Mesenchymal stem cell (in vitro differentiated cells and primary cell): ENCODE measurements around the gene FOLR1.

Source experiments
- DNase-seq: peaks from one replicate; pipeline ENCODE4 v3.0.0-alpha.2; 2013
- H2AFZ ChIP-seq: one replicate; pipeline ENCODE4 v1.6.1; 2013; ENCODE audit warnings: low read depth, mild to moderate bottlenecking, control low read depth, inconsistent platforms, low read length, moderate library complexity
- H2AK5ac ChIP-seq: 2 replicates; pipeline ENCODE4 v1.6.1; 2013; ENCODE audit warnings: low read length, moderate library complexity, mild to moderate bottlenecking, inconsistent platforms; ENCODE audit not compliant: severe bottlenecking
- H2BK120ac ChIP-seq: one replicate; pipeline ENCODE4 v1.6.1; 2013; ENCODE audit warnings: low read depth, mild to moderate bottlenecking, inconsistent platforms, low read length, moderate library complexity
- H2BK12ac ChIP-seq, 2 experiments: one replicate each; pipeline ENCODE4 v1.6.1; 2013; ENCODE audit warnings: inconsistent platforms in 2 of 2, low read length in 2 of 2, mild to moderate bottlenecking in 2 of 2, moderate library complexity in 2 of 2, control low read depth in 1 of 2
- H2BK15ac ChIP-seq: one replicate; pipeline ENCODE4 v1.6.1; 2013; ENCODE audit warnings: mild to moderate bottlenecking, low read depth, inconsistent platforms; ENCODE audit not compliant: poor library complexity, severe bottlenecking
- H2BK5ac ChIP-seq: 2 replicates; pipeline ENCODE4 v1.6.1; 2013; ENCODE audit warnings: low read depth, mild to moderate bottlenecking, low read length, control low read depth, inconsistent platforms; ENCODE audit not compliant: poor library complexity, severe bottlenecking
- H3K14ac ChIP-seq, 2 experiments: one replicate each; pipeline ENCODE4 v1.6.1; 2013; ENCODE audit warnings: inconsistent platforms in 2 of 2, low read length in 2 of 2, control low read depth in 1 of 2, mild to moderate bottlenecking in 1 of 2, moderate library complexity in 1 of 2
- H3K18ac ChIP-seq, 2 experiments: one replicate each; pipeline ENCODE4 v1.6.1; 2013; ENCODE audit warnings: inconsistent platforms in 2 of 2, low read length in 2 of 2, control low read depth in 1 of 2, low read depth in 1 of 2, mild to moderate bottlenecking in 1 of 2
- H3K23ac ChIP-seq, 2 experiments: one replicate each; pipeline ENCODE4 v1.6.1; 2013; ENCODE audit warnings: inconsistent platforms in 2 of 2, low read length in 2 of 2, mild to moderate bottlenecking in 2 of 2, moderate library complexity in 2 of 2, control low read depth in 1 of 2
- H3K27ac ChIP-seq: 2 replicates; pipeline ENCODE4 v1.5.1; 2013; ENCODE audit warnings: mild to moderate bottlenecking, moderate library complexity, low read length, control low read depth, inconsistent platforms; ENCODE audit not compliant: poor library complexity, severe bottlenecking
- H3K27me3 ChIP-seq, 2 experiments: 2 replicates each; pipeline versions ENCODE4 v1.6.1 to v1.7.0; 2013; ENCODE audit warnings: low read length in 2 of 2, mild to moderate bottlenecking in 2 of 2, moderate library complexity in 2 of 2, control low read depth in 1 of 2, inconsistent platforms in 1 of 2; ENCODE audit not compliant: control insufficient read depth in 1 of 2, insufficient read depth in 1 of 2
- H3K36me3 ChIP-seq, 2 experiments: 2 replicates each; pipeline versions ENCODE4 v1.6.1 to v1.7.0; 2013; ENCODE audit warnings: low read length in 2 of 2, control low read depth in 1 of 2, inconsistent platforms in 1 of 2, low read depth in 1 of 2, mild to moderate bottlenecking in 1 of 2; ENCODE audit not compliant: insufficient read depth in 2 of 2, control insufficient read depth in 1 of 2
- H3K4ac ChIP-seq, 2 experiments: one replicate each; pipeline ENCODE4 v1.6.1; 2013; ENCODE audit warnings: inconsistent platforms in 2 of 2, low read length in 2 of 2, mild to moderate bottlenecking in 2 of 2, moderate library complexity in 2 of 2, control low read depth in 1 of 2, low read depth in 1 of 2
- H3K4me1 ChIP-seq: 2 replicates; pipeline ENCODE4 v1.6.1; 2013; ENCODE audit warnings: low read depth, low read length, control low read depth; ENCODE audit not compliant: control insufficient read depth, insufficient read depth
- H3K4me2 ChIP-seq: 2 replicates; pipeline ENCODE4 v1.6.1; 2013; ENCODE audit warnings: low read length, mild to moderate bottlenecking, inconsistent platforms; ENCODE audit not compliant: poor library complexity, severe bottlenecking
- H3K4me3 ChIP-seq, 2 experiments: 2 replicates each; pipeline versions ENCODE4 v1.5.1 to v1.7.0; 2013; ENCODE audit warnings: low read length in 2 of 2, mild to moderate bottlenecking in 2 of 2, control low read depth in 1 of 2, low read depth in 1 of 2; ENCODE audit not compliant: insufficient read depth in 1 of 2
- H3K79me1 ChIP-seq: replicated peaks from 2 replicates; pipeline ENCODE4 v1.6.1; 2013; ENCODE audit warnings: mild to moderate bottlenecking, control low read depth, low read length, inconsistent platforms; ENCODE audit not compliant: poor library complexity, severe bottlenecking
- H3K9ac ChIP-seq: 2 replicates; pipeline ENCODE4 v1.7.0; 2013; ENCODE audit warnings: mild to moderate bottlenecking, low read length, moderate library complexity
- H3K9me3 ChIP-seq: 2 replicates; pipeline ENCODE4 v1.7.0; 2013; ENCODE audit warnings: mild to moderate bottlenecking, low read length; ENCODE audit not compliant: control insufficient read depth
- H4K8ac ChIP-seq: one replicate; pipeline ENCODE4 v1.6.1; 2013; ENCODE audit warnings: inconsistent platforms, mild to moderate bottlenecking, low read length, moderate library complexity
- H4K91ac ChIP-seq: one replicate; pipeline ENCODE4 v1.6.1; 2013; ENCODE audit warnings: mild to moderate bottlenecking, low read length, inconsistent platforms
- WGBS: methylation state at CpG from one replicate; pipeline ENCODE4 v1.1.7; 2013; ENCODE audit warnings: mixed read lengths; 5-methylcytosine and 5-hydroxymethylcytosine counted together

The FOLR1 gene

GRCh38 chr11:72222907-72223614 lies 31.1 kb downstream of the FOLR1 start:
- Histone ChIP-seq H2BK120ac (peak overlapping the region; percentile 62), H2BK15ac (peak overlapping the region; percentile 89), H4K91ac (no peak overlapping the region), H2BK5ac (peak overlapping the region; percentile 89), H3K27me3 (peaks cover 7 to 10% of the 10 kb centered on the region in 2 experiments), H3K4me1 (peaks cover 26% of the 10 kb centered on the region), H2BK12ac (peak overlapping the region in 1 of 2 experiments; percentile 57), H2AFZ (peak overlapping the region; percentile 60), H3K14ac (no peak overlapping the region), H2AK5ac (peak overlapping the region; percentile 56), H4K8ac (peak overlapping the region; percentile 20), H3K79me1 (peaks cover under 1% of the 10 kb centered on the region), H3K4me2 (peak overlapping the region; percentile 73), H3K18ac (peak overlapping the region; percentile 79), H3K4ac (peak overlapping the region in 1 of 2 experiments; percentile 80), H3K9me3 (no peaks in the 10 kb centered on the region), H3K23ac (no peak overlapping the region), H3K27ac (peak overlapping the region; percentile 83), H3K36me3 (peaks cover 13 to 18% of the 10 kb centered on the region in 2 experiments), H3K9ac (peak overlapping the region; percentile 79), H3K4me3 (peak overlapping the region; percentile 80 to 82)
- DNase-seq = peak; percentile 93
- under 1% methylated on average over 42 of the region's 47 CpGs for WGBS

- Histone ChIP-seq H3K4me1 (peaks cover 34% of the 10 kb centered on the region), H2AK5ac (peak overlapping the region; percentile 1), H3K18ac (peak overlapping the region; percentile 43 to 91), H4K91ac (peak overlapping the region; percentile 88), H2BK15ac (peak overlapping the region; percentile 89), H3K79me1 (peaks cover 9% of the 10 kb centered on the region), H3K27ac (peak overlapping the region; percentile 83), H3K4me2 (peak overlapping the region; percentile 62), H3K36me3 (peaks cover 22 to 25% of the 10 kb centered on the region in 2 experiments), H3K4ac (peak overlapping the region; percentile 57 to 98), H3K27me3 (peaks cover 0 to 2% of the 10 kb centered on the region in 2 experiments), H2AFZ (no peak overlapping the region), H2BK120ac (peak overlapping the region; percentile 96), H2BK12ac (peak overlapping the region; percentile 18 to 25), H3K14ac (peak overlapping the region in 1 of 2 experiments; percentile 3), H3K9me3 (no peaks in the 10 kb centered on the region), H2BK5ac (peak overlapping the region; percentile 89), H3K9ac (peak overlapping the region; percentile 94), H3K23ac (no peak overlapping the region), H4K8ac (peak overlapping the region; percentile 74), H3K4me3 (peak overlapping the region; percentile 82 to 98)
- peak; percentile 78 for DNase-seq
- 1% methylated on average over 68 of the region's 84 CpGs for WGBS
Measured at GRCh38 chr11:72223615-72224563, 31.9 kb downstream of the FOLR1 start.

GRCh38 chr11:72224564-72225410 lies 32.8 kb downstream of the FOLR1 start, which contains the start of gene INPPL1:
Gene INPPL1, plus strand, starts transcription at chr11:72224767. Its CDS starts 218 bp downstream, at chr11:72224985.
- H3K4ac ChIP-seq = peak within 1 kb of the TSS; percentile 57 to 98
- H3K9me3 ChIP-seq = no peaks in the 10 kb centered on the region
- H4K8ac ChIP-seq = peak within 1 kb of the TSS; percentile 74
- H3K27ac ChIP-seq = peak within 1 kb of the TSS; percentile 83
- H3K79me1 ChIP-seq = peaks cover 18% of the 10 kb centered on the region
- peaks cover 35% of the 10 kb centered on the region for H3K4me1 ChIP-seq
- peak within 1 kb of the TSS; percentile 66 for H2AK5ac ChIP-seq
- H3K23ac ChIP-seq = peak within 1 kb of the TSS; percentile 42 to 84
- peak within 1 kb of the TSS; percentile 27 to 98 for H3K14ac ChIP-seq
- peak; percentile 55 for DNase-seq
- no peak within 1 kb of the TSS for H2AFZ ChIP-seq
- H3K18ac ChIP-seq = peak within 1 kb of the TSS; percentile 88 to 91
- H3K9ac ChIP-seq = peak within 1 kb of the TSS; percentile 94
- peaks cover 31 to 34% of the 10 kb centered on the region in 2 experiments for H3K36me3 ChIP-seq
- H4K91ac ChIP-seq = peak within 1 kb of the TSS; percentile 88
- peak within 1 kb of the TSS; percentile 78 for H3K4me2 ChIP-seq
- peak within 1 kb of the TSS; percentile 18 to 42 for H2BK12ac ChIP-seq
- peak within 1 kb of the TSS; percentile 82 to 98 for H3K4me3 ChIP-seq
- H2BK15ac ChIP-seq = peak within 1 kb of the TSS; percentile 89
- no peaks in the 10 kb centered on the region for H3K27me3 ChIP-seq
- peak within 1 kb of the TSS; percentile 96 for H2BK120ac ChIP-seq
- WGBS = under 1% methylated on average over 66 of the region's 81 CpGs
- peak within 1 kb of the TSS; percentile 89 for H2BK5ac ChIP-seq
